MCF 10A (cell line): ENCODE results near the gene CAMK2A. TPM values are rescaled to one million over a fixed set of nuclear protein-coding genes. Genes with fewer than 3 reads are reported as not detected.

Experiments
- BruUV-seq: library from RNA; stranded (reverse); fragments of 400-500 nt; replicated peaks from 2 replicates; lab custom pipeline; 2021; lab: Mats Ljungman, UMichigan
- CTCF ChIA-PET: fragments of 300-600 bp; sonication (Branson Sonifier 250); formaldehyde crosslinking; extraction: SDS; loops from one replicate; lab custom pipeline; 2021; ENCODE audit warnings: antibody characterized with exemption, inconsistent platforms; lab: Yijun Ruan, JAX
- POLR2A ChIA-PET: fragments of 300-600, 350-650 bp; sonication (Branson Sonifier 250); formaldehyde crosslinking; extraction: SDS; loops from one replicate; lab custom pipeline; 2020; ENCODE audit warnings: antibody characterized with exemption, inconsistent platforms; lab: Yijun Ruan, JAX
- DNase-seq: peaks from one replicate; pipeline ENCODE4 v3.0.0-alpha.2; 2018; ENCODE audit not compliant: unreplicated experiment
- H3K27ac Mint-ChIP-seq: one replicate; pipeline ENCODE4 v1.8.0; 2022; ENCODE audit warnings: mild to moderate bottlenecking, low read depth, mixed read lengths; ENCODE audit not compliant: unreplicated experiment
- H3K27me3 Mint-ChIP-seq: one replicate; pipeline ENCODE4 v1.8.0; 2022; ENCODE audit warnings: mixed read lengths; ENCODE audit not compliant: insufficient read depth, unreplicated experiment
- H3K36me3 Mint-ChIP-seq: one replicate; pipeline ENCODE4 v1.8.0; 2022; ENCODE audit warnings: mild to moderate bottlenecking, moderate library complexity, mixed read lengths; ENCODE audit not compliant: insufficient read depth, unreplicated experiment
- H3K4me1 Mint-ChIP-seq: one replicate; pipeline ENCODE4 v1.8.0; 2022; ENCODE audit warnings: mixed read lengths; ENCODE audit not compliant: insufficient read depth, unreplicated experiment
- H3K4me3 Mint-ChIP-seq: one replicate; pipeline ENCODE4 v1.8.0; 2022; ENCODE audit warnings: mild to moderate bottlenecking, moderate library complexity, mixed read lengths; ENCODE audit not compliant: unreplicated experiment
- H3K9me3 Mint-ChIP-seq: one replicate; pipeline ENCODE4 v1.8.0; 2022; ENCODE audit warnings: mixed read lengths; ENCODE audit not compliant: unreplicated experiment
- CTCF ChIP-seq: fragments of 200-600 bp; IDR thresholded peaks from one replicate; pipeline ENCODE4 v1.8.0; 2022; ENCODE audit warnings: antibody characterized with exemption, mild to moderate bottlenecking; ENCODE audit not compliant: unreplicated experiment
- intact Hi-C: fragments of 100-400 bp; cut with micrococcal nuclease; formaldehyde crosslinking; loops from 2 replicates; pipeline ENCODE4 v1.14.1; 2022
- total RNA-seq: library from RNA; stranded (reverse); gene quantifications from 2 replicates; pipeline ENCODE4 v1.2.3, GENCODE V29; 2022

The CAMK2A gene
- total RNA-seq, 1 experiment from 2014 or later: not detected

GRCh38 chr5:150196986-150197385, 92.6 kb downstream of the CAMK2A start:
- no peak for DNase-seq
- H3K27me3 Mint-ChIP-seq: peaks cover 54% of the 10 kb centered on the region
- ChIA-PET POLR2A (interaction anchor here (0.7 kb wide), 1 partner anchor 75 kb away, joined by 3 read pairs; no protein-coding TSS in a partner anchor), CTCF (interaction anchor here (1.2 kb wide), 1 partner anchor 67 kb away, joined by 3 read pairs; no protein-coding TSS in a partner anchor)
- H3K9me3 Mint-ChIP-seq: no peaks in the 10 kb centered on the region
- no peaks in the 10 kb centered on the region for H3K4me1 Mint-ChIP-seq
- no TSS peak for BruUV-seq
- no peak overlapping the region for H3K4me3 Mint-ChIP-seq
- peaks cover 4% of the 10 kb centered on the region for H3K36me3 Mint-ChIP-seq
- no peak overlapping the region for H3K27ac Mint-ChIP-seq
- intact Hi-C loops: no loop called here
- no peak for TF ChIP-seq CTCF

- no TSS peak for BruUV-seq
- CTCF ChIA-PET: no interaction called here
These were observed 93.1 kb downstream of the CAMK2A start for GRCh38 chr5:150196514-150196913.

GRCh38 chr5:150195736-150196485, 93.7 kb downstream of the CAMK2A start:
- H3K27me3 Mint-ChIP-seq: peaks cover 59% of the 10 kb centered on the region
- no peak overlapping the region for H3K4me3 Mint-ChIP-seq
- no peak overlapping the region for H3K27ac Mint-ChIP-seq
- no peak for DNase-seq
- H3K9me3 Mint-ChIP-seq: no peaks in the 10 kb centered on the region
- ChIA-PET POLR2A (no interaction called here), CTCF (interaction anchor here (1.3 kb wide), 1 partner anchor 21 kb away, joined by 4 read pairs; no protein-coding TSS in a partner anchor)
- no peaks in the 10 kb centered on the region for H3K4me1 Mint-ChIP-seq
- BruUV-seq: no TSS peak
- peaks cover 4% of the 10 kb centered on the region for H3K36me3 Mint-ChIP-seq
- intact Hi-C loops: no loop called here
- no peak for TF ChIP-seq CTCF

More at GRCh38 chr5:150196514-150196913, 93.1 kb downstream of the CAMK2A start:
- Mint-ChIP-seq H3K9me3 (no peaks in the 10 kb centered on the region), H3K36me3 (peaks cover 4% of the 10 kb centered on the region), H3K27me3 (peaks cover 55% of the 10 kb centered on the region), H3K27ac (no peak overlapping the region), H3K4me1 (no peaks in the 10 kb centered on the region), H3K4me3 (no peak overlapping the region)
- intact Hi-C loops: no loop called here
- TF ChIP-seq CTCF: no peak
- no peak for DNase-seq
- POLR2A ChIA-PET: no interaction called here

- Mint-ChIP-seq H3K4me1 (no peaks in the 10 kb centered on the region), H3K27ac (no peak overlapping the region), H3K36me3 (peaks cover 4% of the 10 kb centered on the region), H3K4me3 (no peak overlapping the region), H3K27me3 (peaks cover 37% of the 10 kb centered on the region), H3K9me3 (no peaks in the 10 kb centered on the region)
- no TSS peak for BruUV-seq
- intact Hi-C loops: no loop called here
- TF ChIP-seq CTCF: no peak
- no peak for DNase-seq
- CTCF ChIA-PET: interaction anchor here (0.7 to 2.2 kb wide), 3 partner anchors 13 to 175 kb away, joined by 3 to 9 read pairs (median 3); no protein-coding TSS in a partner anchor
- POLR2A ChIA-PET: no interaction called here
These were observed 97.1 kb downstream of the CAMK2A start for GRCh38 chr5:150192462-150192861.
